ENCODE data around the gene SNIP1.
"Not testable (repeated sequence)": the region's sequence is repeated elsewhere in the genome, so short reads cannot be mapped to it uniquely, and the experiment has no call there.

The SNIP1 gene

GRCh38 chr1:37540036-37540785 lies 13.9 kb downstream of the SNIP1 start:
- no peak for TF ChIP-seq CTCF (IDR thresholded peaks at IDR 0.05; ENCODE audit: control insufficient read depth, insufficient read depth, low read depth, low read length, missing control alignments)
- H3K4me3 ChIP-seq (ENCODE audit: control insufficient read depth, low read depth, low read length), result no peak overlapping the region
- DNase-seq (ENCODE audit: low read depth), result no peak

- not testable (repeated sequence) for DNase-seq (ENCODE audit: low read depth); H3K4me3 ChIP-seq (ENCODE audit: control insufficient read depth, low read depth, low read length)
Measured at GRCh38 chr1:37539154-37539553, 14.9 kb downstream of the SNIP1 start.

- no peak overlapping the region for H3K4me3 ChIP-seq (ENCODE audit: control insufficient read depth, low read depth, low read length)
- TF ChIP-seq CTCF (IDR thresholded peaks at IDR 0.05; ENCODE audit: control insufficient read depth, insufficient read depth, low read depth, low read length, missing control alignments), result no peak
- no peak for DNase-seq (ENCODE audit: low read depth)
Measured at GRCh38 chr1:37537378-37537777, 16.7 kb downstream of the SNIP1 start.

- DNase-seq (ENCODE audit: low read depth), result no peak
- no peak for TF ChIP-seq CTCF (IDR thresholded peaks at IDR 0.05; ENCODE audit: control insufficient read depth, insufficient read depth, low read depth, low read length, missing control alignments)
- H3K4me3 ChIP-seq (ENCODE audit: control insufficient read depth, low read depth, low read length), result no peak overlapping the region
Measured at GRCh38 chr1:37533317-37534093, 20.6 kb downstream of the SNIP1 start.

- not testable (repeated sequence) for DNase-seq (ENCODE audit: low read depth); H3K4me3 ChIP-seq (ENCODE audit: control insufficient read depth, low read depth, low read length)
Measured at GRCh38 chr1:37532418-37533156, 21.5 kb downstream of the SNIP1 start.

- H3K4me3 ChIP-seq (ENCODE audit: control insufficient read depth, low read depth, low read length); DNase-seq (ENCODE audit: low read depth): not testable (repeated sequence)
Measured at GRCh38 chr1:37529888-37530287, 24.2 kb downstream of the SNIP1 start.

- H3K4me3 ChIP-seq (ENCODE audit: control insufficient read depth, low read depth, low read length), result no peak overlapping the region
- no peak for TF ChIP-seq CTCF (IDR thresholded peaks at IDR 0.05; ENCODE audit: control insufficient read depth, insufficient read depth, low read depth, low read length, missing control alignments)
- DNase-seq (ENCODE audit: low read depth), result no peak
Measured at GRCh38 chr1:37519613-37520012, 34.5 kb downstream of the SNIP1 start.

GRCh38 chr1:37518929-37519328 lies 35.2 kb downstream of the SNIP1 start:
- not testable (repeated sequence) for H3K4me3 ChIP-seq (ENCODE audit: control insufficient read depth, low read depth, low read length); DNase-seq (ENCODE audit: low read depth)

GRCh38 chr1:37518241-37518640 lies 35.9 kb downstream of the SNIP1 start:
- DNase-seq (ENCODE audit: low read depth); H3K4me3 ChIP-seq (ENCODE audit: control insufficient read depth, low read depth, low read length): not testable (repeated sequence)

All from AG09309 (cell line).